Measurements from ENCODE around the gene HIPK2.

HIPK2 gene

GRCh38 chr7:139536152-139536551, 241.6 kb downstream of the HIPK2 start:
- Histone ChIP-seq H3K79me2 (ENCODE audit: insufficient read depth, low read length) (no peaks in the 10 kb centered on the region), H3K4me1 (ENCODE audit: insufficient read depth, low read length, poor library complexity, severe bottlenecking) (no peaks in the 10 kb centered on the region), H3K4me3 (ENCODE audit: low read length, poor library complexity, severe bottlenecking) (no peak overlapping the region), H3K9me3 (ENCODE audit: insufficient read depth, low read depth, low read length) (no peaks in the 10 kb centered on the region), H3K27me3 (ENCODE audit: insufficient read depth, low read length, poor library complexity, severe bottlenecking) (no peaks in the 10 kb centered on the region), H3F3A (ENCODE audit: low read depth) (no peaks in the 10 kb centered on the region), H4K20me1 (ENCODE audit: insufficient read depth, low read length, poor library complexity, severe bottlenecking) (no peaks in the 10 kb centered on the region), H3K9ac (ENCODE audit: low read depth, low read length, poor library complexity, severe bottlenecking) (no peak overlapping the region), H3K9me2 (replicated peaks; ENCODE audit: low read depth, low read length) (no peaks in the 10 kb centered on the region), H2AFZ (ENCODE audit: low read length) (no peak overlapping the region), H3K4me2 (ENCODE audit: low read depth, low read length, poor library complexity, severe bottlenecking) (no peak overlapping the region), H3K36me3 (ENCODE audit: insufficient read depth, low read length) (no peaks in the 10 kb centered on the region)
- TF ChIP-seq CTCF (conservative IDR thresholded peaks at IDR 0.05; ENCODE audit: low read length) (no peak), EZH2phosphoT487 (IDR thresholded peaks at IDR 0.05; ENCODE audit: borderline replicate concordance) (no peak)

- Histone ChIP-seq H3K9me3 (ENCODE audit: insufficient read depth, low read depth, low read length) (no peaks in the 10 kb centered on the region), H3K79me2 (ENCODE audit: insufficient read depth, low read length) (no peaks in the 10 kb centered on the region), H3K9ac (ENCODE audit: low read depth, low read length, poor library complexity, severe bottlenecking) (no peak overlapping the region), H3K9me2 (replicated peaks; ENCODE audit: low read depth, low read length) (no peaks in the 10 kb centered on the region), H2AFZ (ENCODE audit: low read length) (no peak overlapping the region), H3K4me2 (ENCODE audit: low read depth, low read length, poor library complexity, severe bottlenecking) (no peak overlapping the region), H4K20me1 (ENCODE audit: insufficient read depth, low read length, poor library complexity, severe bottlenecking) (no peaks in the 10 kb centered on the region), H3K27me3 (ENCODE audit: insufficient read depth, low read length, poor library complexity, severe bottlenecking) (no peaks in the 10 kb centered on the region), H3K4me1 (ENCODE audit: insufficient read depth, low read length, poor library complexity, severe bottlenecking) (no peaks in the 10 kb centered on the region), H3F3A (ENCODE audit: low read depth) (no peaks in the 10 kb centered on the region), H3K4me3 (ENCODE audit: low read length, poor library complexity, severe bottlenecking) (no peak overlapping the region), H3K36me3 (ENCODE audit: insufficient read depth, low read length) (no peaks in the 10 kb centered on the region)
- no peak for TF ChIP-seq CTCF (conservative IDR thresholded peaks at IDR 0.05; ENCODE audit: low read length)
- TF ChIP-seq EZH2phosphoT487 (IDR thresholded peaks at IDR 0.05; ENCODE audit: borderline replicate concordance), result no peak
These were observed 242.7 kb downstream of the HIPK2 start for GRCh38 chr7:139534966-139535651.

- Histone ChIP-seq H3K79me2 (ENCODE audit: insufficient read depth, low read length) (no peaks in the 10 kb centered on the region), H3K4me3 (ENCODE audit: low read length, poor library complexity, severe bottlenecking) (no peak overlapping the region), H3K36me3 (ENCODE audit: insufficient read depth, low read length) (no peaks in the 10 kb centered on the region), H3K9ac (ENCODE audit: low read depth, low read length, poor library complexity, severe bottlenecking) (no peak overlapping the region), H3K27me3 (ENCODE audit: insufficient read depth, low read length, poor library complexity, severe bottlenecking) (no peaks in the 10 kb centered on the region), H3K4me2 (ENCODE audit: low read depth, low read length, poor library complexity, severe bottlenecking) (no peak overlapping the region), H3K9me3 (ENCODE audit: insufficient read depth, low read depth, low read length) (no peaks in the 10 kb centered on the region), H3F3A (ENCODE audit: low read depth) (no peaks in the 10 kb centered on the region), H2AFZ (ENCODE audit: low read length) (no peak overlapping the region), H3K4me1 (ENCODE audit: insufficient read depth, low read length, poor library complexity, severe bottlenecking) (no peaks in the 10 kb centered on the region), H3K9me2 (replicated peaks; ENCODE audit: low read depth, low read length) (no peaks in the 10 kb centered on the region), H4K20me1 (ENCODE audit: insufficient read depth, low read length, poor library complexity, severe bottlenecking) (no peaks in the 10 kb centered on the region)
- no peak for TF ChIP-seq EZH2phosphoT487 (IDR thresholded peaks at IDR 0.05; ENCODE audit: borderline replicate concordance)
- TF ChIP-seq CTCF (conservative IDR thresholded peaks at IDR 0.05; ENCODE audit: low read length), result no peak
These were observed 243.7 kb downstream of the HIPK2 start for GRCh38 chr7:139534096-139534495.
